Common myeloid progenitor, CD34-positive (primary cell): ENCODE results near the gene PTPRA.

Experiments
- CTCF ChIA-PET: fragments of 350-600 bp; sonication (Branson Sonifier 250); formaldehyde crosslinking; loops from one replicate; lab custom pipeline; 2021; ENCODE audit warnings: antibody characterized with exemption; lab: Charles Lee
- POLR2A ChIA-PET: fragments of 350-600 bp; sonication (Branson Sonifier 250); formaldehyde crosslinking; loops from one replicate; lab custom pipeline; 2021; ENCODE audit warnings: antibody characterized with exemption; lab: Charles Lee
- DNase-seq, 3 donors: peaks; one replicate each; pipeline versions ENCODE4 v3.0.0 to v3.0.0-alpha.2; 2013
- H3K27ac ChIP-seq, 2 experiments: 1 replicate in 1 of 2; 2 replicates in 1 of 2; pipeline ENCODE4 v1.7.0; 2013; ENCODE audit warnings: inconsistent platforms in 2 of 2, low read length in 2 of 2, mild to moderate bottlenecking in 2 of 2, low read depth in 1 of 2, moderate library complexity in 1 of 2; ENCODE audit not compliant: severe bottlenecking in 2 of 2, insufficient read depth in 1 of 2, poor library complexity in 1 of 2
- H3K27me3 ChIP-seq, 5 experiments: replicated peaks in 2 of 5; 1 replicate in 3 of 5; 2 replicates in 2 of 5; pipeline versions ENCODE4 v1.6.1 to v1.7.0; 2013; ENCODE audit warnings: low read length in 4 of 5, mild to moderate bottlenecking in 2 of 5, moderate library complexity in 2 of 5, inconsistent platforms in 1 of 5; ENCODE audit not compliant: insufficient read depth in 5 of 5, control insufficient read depth in 4 of 5
- H3K36me3 ChIP-seq, 4 experiments: 1 replicate in 2 of 4; 2 replicates in 2 of 4; pipeline versions ENCODE4 v1.6.1 to v1.7.0; 2013; ENCODE audit warnings: low read length in 3 of 4, control low read depth in 1 of 4, mild to moderate bottlenecking in 1 of 4; ENCODE audit not compliant: control insufficient read depth in 4 of 4, insufficient read depth in 4 of 4
- H3K4me1 ChIP-seq, 4 experiments: 1 replicate in 3 of 4; 2 replicates in 1 of 4; pipeline versions ENCODE4 v1.6.1 to v1.7.1; 2013; ENCODE audit warnings: low read length in 3 of 4, mild to moderate bottlenecking in 3 of 4, control low read depth in 1 of 4, inconsistent platforms in 1 of 4, moderate library complexity in 1 of 4; ENCODE audit not compliant: control insufficient read depth in 4 of 4, insufficient read depth in 4 of 4; ENCODE audit errors: control extremely low read depth in 1 of 4
- H3K4me3 ChIP-seq, 7 experiments: 1 replicate in 4 of 7; 2 replicates in 3 of 7; pipeline versions ENCODE4 v1.5.1 to v1.7.0; 2013; ENCODE audit warnings: mild to moderate bottlenecking in 7 of 7, low read length in 6 of 7, moderate library complexity in 6 of 7, inconsistent platforms in 2 of 7, low read depth in 2 of 7, control low read depth in 1 of 7; ENCODE audit not compliant: insufficient read depth in 4 of 7, control insufficient read depth in 1 of 7; ENCODE audit errors: extremely low read depth in 1 of 7
- H3K9me3 ChIP-seq, 5 experiments: 1 replicate in 4 of 5; 2 replicates in 1 of 5; pipeline versions ENCODE4 v1.6.1 to v1.7.1; 2013; ENCODE audit warnings: low read length in 4 of 5, mild to moderate bottlenecking in 2 of 5, inconsistent platforms in 1 of 5, low read depth in 1 of 5, moderate library complexity in 1 of 5; ENCODE audit not compliant: control insufficient read depth in 4 of 5, insufficient read depth in 2 of 5; ENCODE audit errors: control extremely low read depth in 1 of 5
- WGBS: methylation state at CpG from one replicate; pipeline ENCODE4 v1.1.5; 2013; ENCODE audit not compliant: insufficient coverage; 5-methylcytosine and 5-hydroxymethylcytosine counted together

The PTPRA gene

GRCh38 chr20:2839732-2840137 lies 33.5 kb upstream of the PTPRA start:
- Histone ChIP-seq H3K27me3 (no peaks in the 10 kb centered on the region), H3K36me3 (peaks cover 2 to 30% (median 24%) of the 10 kb centered on the region in 4 experiments), H3K4me1 (peaks cover 3 to 20% (median 13%) of the 10 kb centered on the region in 4 experiments), H3K4me3 (peak overlapping the region in 5 of 7 experiments; percentile 17 to 93 (median 87)), H3K9me3 (no peaks in the 10 kb centered on the region), H3K27ac (peak overlapping the region in 1 of 2 experiments; percentile 78)
- ChIA-PET CTCF (interaction anchor here (1.7 kb wide), 1 partner anchor 10 kb away, joined by 7 read pairs; no protein-coding TSS in a partner anchor), POLR2A (interaction anchor here (1.6 kb wide), 1 partner anchor 39 kb away, joined by 9 read pairs; no protein-coding TSS in a partner anchor)
- DNase-seq, result no peak
- 92% methylated on average over 21 of the region's 21 CpGs for WGBS

DNA sequence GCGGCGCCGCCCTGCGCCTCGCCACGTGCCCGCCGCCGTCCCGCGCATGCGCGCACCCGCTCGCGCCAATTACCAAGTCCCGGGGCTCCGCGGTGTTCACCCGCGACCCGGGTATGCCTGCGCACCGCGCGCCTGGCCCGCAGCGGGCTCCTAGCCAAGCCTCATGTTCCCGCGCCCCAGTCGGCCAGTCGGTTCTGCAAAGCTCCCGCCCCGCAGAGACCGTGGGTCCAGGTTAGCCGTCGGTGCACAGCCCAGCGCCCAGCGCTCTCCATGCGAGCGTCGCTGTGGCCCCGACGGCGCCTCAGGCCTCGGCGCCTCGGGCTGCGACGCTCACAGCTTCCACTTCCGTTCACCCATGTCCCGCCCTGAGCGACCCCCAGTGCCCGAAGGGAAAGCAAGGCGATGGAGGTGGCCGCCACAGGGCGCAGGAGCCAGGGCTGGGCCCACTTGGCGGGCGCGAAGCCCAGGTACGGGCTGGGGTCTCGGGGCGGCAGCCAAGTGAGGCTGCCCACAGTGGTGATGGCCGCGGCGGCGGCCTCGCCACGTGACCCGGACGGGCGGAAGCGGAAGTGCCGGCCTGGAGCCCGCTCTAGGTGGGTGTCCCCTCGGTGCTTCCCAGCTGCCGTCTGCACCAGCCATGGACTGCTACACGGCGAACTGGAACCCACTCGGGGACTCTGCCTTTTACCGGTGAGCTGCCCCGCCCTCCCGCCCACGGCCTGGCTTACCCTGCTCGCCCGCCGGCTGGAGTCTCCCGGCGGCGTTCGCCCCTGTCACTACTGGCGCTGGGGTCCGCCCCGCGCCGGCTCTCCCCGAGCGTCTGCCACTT lies 32.9 kb upstream of the PTPRA start, which contains the start of the genes PCED1A and VPS16:
Gene PCED1A (minus strand): TSS at position 518 of the 829 bp plus-strand sequence. CDS start 743 bp downstream, outside the sequence.
Gene VPS16 (plus strand): TSS at position 608 of the 829 bp plus-strand sequence. CDS start 30 bp downstream, at position 638.
- H3K27me3 ChIP-seq, result no peaks in the 10 kb centered on the region
- H3K4me1 ChIP-seq, result peaks cover 3 to 20% (median 13%) of the 10 kb centered on the region in 4 experiments
- H3K4me3 ChIP-seq, result peak within 1 kb of the TSS; percentile 59 to 93 (median 84)
- ChIA-PET CTCF (interaction anchor here (0.9 to 1.7 kb wide), 3 partner anchors 9 to 11 kb away, joined by 4 to 7 read pairs (median 6); no protein-coding TSS in a partner anchor), POLR2A (interaction anchor here (1.6 kb wide), 1 partner anchor 39 kb away, joined by 9 read pairs; no protein-coding TSS in a partner anchor)
- WGBS, result 5% methylated on average over 93 of the region's 98 CpGs
- DNase-seq, result peak; percentile 82 to 93 (median 93)
- H3K27ac ChIP-seq, result peak within 1 kb of the TSS in 1 of 2 experiments; percentile 78
- H3K36me3 ChIP-seq, result peaks cover 0 to 27% (median 22%) of the 10 kb centered on the region in 4 experiments
- no peaks in the 10 kb centered on the region for H3K9me3 ChIP-seq

- WGBS, result 10% methylated on average over 33 of the region's 33 CpGs
- CTCF ChIA-PET, result interaction anchor here (0.9 to 1.0 kb wide), 2 partner anchors 8 to 11 kb away, joined by 4 to 6 read pairs; no protein-coding TSS in a partner anchor
These were observed 32.2 kb upstream of the PTPRA start for GRCh38 chr20:2840967-2841531.

GRCh38 chr20:2845607-2846006 lies 27.7 kb upstream of the PTPRA start:
- no peak for DNase-seq
- Histone ChIP-seq H3K36me3 (peaks cover 0 to 12% (median 4%) of the 10 kb centered on the region in 4 experiments), H3K4me3 (no peak overlapping the region), H3K4me1 (peaks cover 3 to 7% (median 5%) of the 10 kb centered on the region in 4 experiments), H3K27me3 (no peaks in the 10 kb centered on the region), H3K9me3 (no peaks in the 10 kb centered on the region), H3K27ac (no peak overlapping the region)
- WGBS, result no CpG with 5 or more reads among the region's 2 CpGs
- CTCF ChIA-PET, result no interaction called here
- POLR2A ChIA-PET, result no interaction called here

More at GRCh38 chr20:2840967-2841531, 32.2 kb upstream of the PTPRA start:
- H3K9me3 ChIP-seq, result no peaks in the 10 kb centered on the region
- H3K4me3 ChIP-seq, result peak overlapping the region; percentile 45 to 93 (median 84)
- peaks cover 3 to 20% (median 13%) of the 10 kb centered on the region in 4 experiments for H3K4me1 ChIP-seq
- no peaks in the 10 kb centered on the region for H3K27me3 ChIP-seq
- peaks cover 0 to 22% (median 18%) of the 10 kb centered on the region in 4 experiments for H3K36me3 ChIP-seq
- peak overlapping the region in 1 of 2 experiments; percentile 64 for H3K27ac ChIP-seq
- POLR2A ChIA-PET, result interaction anchor here (1.6 kb wide), 1 partner anchor 40 kb away, joined by 9 read pairs; no protein-coding TSS in a partner anchor
- no peak for DNase-seq

DNA sequence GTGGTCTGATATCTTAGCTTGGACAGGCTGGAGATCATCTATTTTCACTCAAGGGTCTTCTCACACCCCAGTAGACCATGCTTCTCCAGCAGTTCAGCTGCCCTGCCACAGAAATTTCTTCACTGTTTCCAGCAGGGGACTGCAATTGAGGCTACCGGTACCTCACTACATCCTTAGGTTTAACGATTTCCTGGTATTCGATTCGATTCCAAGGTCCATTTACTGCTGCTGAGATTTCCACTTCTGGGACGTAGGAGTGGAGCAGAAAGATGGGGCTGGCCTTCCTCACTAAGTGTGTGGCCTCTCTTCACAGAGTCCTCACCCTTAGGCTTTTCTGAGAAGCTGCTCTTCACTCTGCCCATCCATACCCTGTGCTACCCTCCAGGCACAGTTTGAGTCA lies 26.6 kb upstream of the PTPRA start:
- Histone ChIP-seq H3K4me3 (no peak overlapping the region), H3K36me3 (peaks cover 0 to 12% (median 4%) of the 10 kb centered on the region in 4 experiments), H3K27me3 (no peaks in the 10 kb centered on the region), H3K4me1 (peaks cover 0 to under 1% (median 0%) of the 10 kb centered on the region in 4 experiments), H3K27ac (no peak overlapping the region), H3K9me3 (no peaks in the 10 kb centered on the region)
- POLR2A ChIA-PET, result no interaction called here
- DNase-seq, result no peak
- WGBS, result 94% methylated on average over 3 of the region's 5 CpGs
- CTCF ChIA-PET, result no interaction called here

GRCh38 chr20:2847802-2848201 lies 25.5 kb upstream of the PTPRA start:
- H3K36me3 ChIP-seq, result peaks cover 0 to 12% (median 4%) of the 10 kb centered on the region in 4 experiments
- no peaks in the 10 kb centered on the region for H3K9me3 ChIP-seq
- peaks cover 4 to 11% (median 7%) of the 10 kb centered on the region in 4 experiments for H3K4me1 ChIP-seq
- ChIA-PET CTCF (interaction anchor here (1.4 kb wide), 1 partner anchor 90 kb away, joined by 3 read pairs; no protein-coding TSS in a partner anchor), POLR2A (no interaction called here)
- H3K27me3 ChIP-seq, result no peaks in the 10 kb centered on the region
- no peak overlapping the region for H3K27ac ChIP-seq
- H3K4me3 ChIP-seq, result no peak overlapping the region
- WGBS, result 95% methylated on average over 3 of the region's 4 CpGs
- no peak for DNase-seq
